Osteocyte (in vitro differentiated cells): ENCODE results near the gene GIMAP4. TPM values are rescaled to one million over a fixed set of nuclear protein-coding genes. Genes with fewer than 3 reads are reported as not detected.

Experiments
- DNase-seq: peaks from one replicate; pipeline ENCODE4 v3.0.0; 2021; ENCODE audit warnings: mixed read lengths; ENCODE audit not compliant: unreplicated experiment; ENCODE audit errors: extremely low spot score
- H3K27ac Mint-ChIP-seq: one replicate; pipeline ENCODE4 v1.8.0; 2021; ENCODE audit warnings: mild to moderate bottlenecking, mixed read lengths; ENCODE audit not compliant: unreplicated experiment
- H3K27me3 Mint-ChIP-seq: one replicate; pipeline ENCODE4 v1.8.0; 2021; ENCODE audit warnings: mixed read lengths; ENCODE audit not compliant: unreplicated experiment
- H3K36me3 Mint-ChIP-seq: one replicate; pipeline ENCODE4 v1.8.0; 2021; ENCODE audit warnings: mixed read lengths; ENCODE audit not compliant: unreplicated experiment
- H3K4me1 Mint-ChIP-seq: one replicate; pipeline ENCODE4 v1.8.0; 2021; ENCODE audit warnings: mixed read lengths; ENCODE audit not compliant: unreplicated experiment
- H3K4me3 Mint-ChIP-seq: one replicate; pipeline ENCODE4 v1.8.0; 2021; ENCODE audit warnings: mild to moderate bottlenecking, moderate library complexity, mixed read lengths; ENCODE audit not compliant: unreplicated experiment
- H3K9me3 Mint-ChIP-seq: one replicate; pipeline ENCODE4 v1.8.0; 2021; ENCODE audit warnings: mixed read lengths; ENCODE audit not compliant: unreplicated experiment
- total RNA-seq: library from RNA; stranded (reverse); gene quantifications from 2 replicates; pipeline ENCODE4 v1.2.1, GENCODE V29; 2021
- TF ChIP-seq, protein P1 (sequence below): fragments of 200-600 bp; sonication (generic); IDR thresholded peaks from 2 replicates; pipeline ENCODE4 v1.5.0; 2021; ENCODE audit warnings: antibody characterized with exemption, mild to moderate bottlenecking, moderate library complexity

GIMAP4 gene
- total RNA-seq, 1 donor from 2014 or later, result not detected

DNA sequence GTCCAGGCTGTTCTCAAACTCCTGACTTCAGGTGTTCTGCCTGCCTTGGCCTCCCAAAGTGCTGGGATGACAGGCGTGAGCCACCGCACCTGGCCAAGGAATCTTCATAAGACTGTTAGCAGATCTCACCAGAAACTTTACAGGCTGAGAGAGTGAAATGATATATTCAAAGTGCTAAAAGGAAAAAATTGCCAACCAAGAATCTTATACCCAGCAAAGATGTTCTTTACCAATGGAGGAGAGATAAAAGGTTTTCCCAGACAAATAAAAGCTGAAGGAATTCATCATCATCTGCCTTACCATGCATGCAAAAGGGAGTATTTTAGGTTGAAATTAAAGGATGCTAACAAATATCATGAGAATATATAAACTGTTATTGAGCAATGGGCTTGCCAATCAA is 28.9 kb upstream of the GIMAP4 start:
- DNase-seq, result no peak
- no peak overlapping the region for H3K4me3 Mint-ChIP-seq
- TF ChIP-seq, protein P1, sequence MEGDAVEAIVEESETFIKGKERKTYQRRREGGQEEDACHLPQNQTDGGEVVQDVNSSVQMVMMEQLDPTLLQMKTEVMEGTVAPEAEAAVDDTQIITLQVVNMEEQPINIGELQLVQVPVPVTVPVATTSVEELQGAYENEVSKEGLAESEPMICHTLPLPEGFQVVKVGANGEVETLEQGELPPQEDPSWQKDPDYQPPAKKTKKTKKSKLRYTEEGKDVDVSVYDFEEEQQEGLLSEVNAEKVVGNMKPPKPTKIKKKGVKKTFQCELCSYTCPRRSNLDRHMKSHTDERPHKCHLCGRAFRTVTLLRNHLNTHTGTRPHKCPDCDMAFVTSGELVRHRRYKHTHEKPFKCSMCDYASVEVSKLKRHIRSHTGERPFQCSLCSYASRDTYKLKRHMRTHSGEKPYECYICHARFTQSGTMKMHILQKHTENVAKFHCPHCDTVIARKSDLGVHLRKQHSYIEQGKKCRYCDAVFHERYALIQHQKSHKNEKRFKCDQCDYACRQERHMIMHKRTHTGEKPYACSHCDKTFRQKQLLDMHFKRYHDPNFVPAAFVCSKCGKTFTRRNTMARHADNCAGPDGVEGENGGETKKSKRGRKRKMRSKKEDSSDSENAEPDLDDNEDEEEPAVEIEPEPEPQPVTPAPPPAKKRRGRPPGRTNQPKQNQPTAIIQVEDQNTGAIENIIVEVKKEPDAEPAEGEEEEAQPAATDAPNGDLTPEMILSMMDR, result no peak
- H3K27ac Mint-ChIP-seq, result no peak overlapping the region
- peaks cover 54% of the 10 kb centered on the region for H3K9me3 Mint-ChIP-seq
- no peaks in the 10 kb centered on the region for H3K27me3 Mint-ChIP-seq
- no peaks in the 10 kb centered on the region for H3K4me1 Mint-ChIP-seq
- no peaks in the 10 kb centered on the region for H3K36me3 Mint-ChIP-seq

DNA sequence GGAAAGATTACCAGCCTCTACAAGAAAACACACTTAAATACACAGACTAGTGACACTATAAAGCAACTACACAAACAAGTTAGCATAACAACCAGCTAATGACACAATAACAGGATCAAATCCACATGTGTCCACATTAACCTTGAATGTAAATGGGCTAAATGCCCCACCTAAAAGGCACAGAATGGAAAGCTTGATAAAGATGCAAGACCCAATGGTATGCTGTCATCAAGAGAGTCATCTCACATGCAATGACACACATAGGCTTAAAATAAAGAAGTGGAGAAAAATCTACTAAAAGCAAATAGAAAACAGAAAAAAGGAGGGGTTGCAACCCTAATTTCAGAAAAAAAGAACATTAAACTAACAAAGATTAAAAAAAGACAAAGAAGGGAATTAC is 14.0 kb upstream of the GIMAP4 start:
- Mint-ChIP-seq H3K9me3 (peaks cover 37% of the 10 kb centered on the region), H3K27me3 (no peaks in the 10 kb centered on the region), H3K4me1 (no peaks in the 10 kb centered on the region), H3K27ac (no peak overlapping the region), H3K4me3 (no peak overlapping the region), H3K36me3 (no peaks in the 10 kb centered on the region)
- DNase-seq, result no peak
- TF ChIP-seq, protein P1, result no peak

DNA sequence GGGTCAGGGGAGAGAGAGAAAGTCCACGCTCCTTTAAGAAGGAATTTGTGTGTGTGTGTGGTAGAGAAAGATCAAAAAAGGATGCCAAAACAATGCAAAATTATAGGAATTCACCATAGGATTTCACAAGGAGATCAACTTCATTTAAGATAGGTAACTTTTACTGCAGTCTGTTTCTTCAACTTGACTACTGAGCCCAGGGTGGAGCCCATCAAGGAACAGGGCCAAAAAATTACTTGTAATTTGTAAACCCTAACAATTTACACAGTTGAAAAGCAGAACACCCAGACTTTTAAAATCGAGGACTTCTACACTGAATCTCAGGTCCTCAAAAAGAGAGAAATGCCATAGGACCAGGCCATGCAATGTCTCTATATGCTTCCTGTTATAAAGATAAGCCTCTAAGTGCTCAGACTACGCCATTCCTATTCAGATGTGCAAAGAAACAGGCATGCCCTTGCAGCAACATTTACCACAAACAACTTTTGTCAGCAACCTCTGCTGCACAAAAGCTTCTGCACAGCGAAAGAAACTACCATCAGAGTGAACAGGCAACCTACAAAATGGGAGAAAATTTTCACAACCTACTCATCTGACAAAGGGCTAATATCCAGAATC is 10.6 kb upstream of the GIMAP4 start:
- H3K4me3 Mint-ChIP-seq, result no peak overlapping the region
- no peaks in the 10 kb centered on the region for H3K4me1 Mint-ChIP-seq
- H3K9me3 Mint-ChIP-seq, result peaks cover 56% of the 10 kb centered on the region
- no peaks in the 10 kb centered on the region for H3K36me3 Mint-ChIP-seq
- TF ChIP-seq, protein P1, result no peak
- no peak overlapping the region for H3K27ac Mint-ChIP-seq
- H3K27me3 Mint-ChIP-seq, result no peaks in the 10 kb centered on the region
- no peak for DNase-seq

DNA sequence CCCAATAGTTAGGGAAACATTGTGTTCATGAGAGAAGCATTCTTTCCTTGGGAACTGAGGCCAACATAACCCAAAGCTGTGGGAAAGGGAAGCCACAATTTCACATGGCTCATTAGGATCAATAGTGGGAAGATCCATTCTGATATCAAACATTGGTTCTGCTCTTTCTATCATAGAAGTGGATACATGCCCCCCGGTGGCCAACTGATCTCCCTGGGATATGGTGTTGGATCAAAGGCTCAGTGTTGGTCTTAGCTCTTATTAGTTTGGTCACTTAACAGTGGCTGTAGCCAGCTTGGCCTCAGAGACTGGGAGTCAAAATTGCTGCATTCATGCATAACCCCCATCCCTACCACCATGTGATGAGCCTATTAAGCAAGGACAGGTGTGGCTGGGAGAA is 6.7 kb upstream of the GIMAP4 start:
- Mint-ChIP-seq H3K27ac (no peak overlapping the region), H3K4me1 (no peaks in the 10 kb centered on the region), H3K9me3 (peaks cover 49% of the 10 kb centered on the region), H3K27me3 (no peaks in the 10 kb centered on the region), H3K36me3 (no peaks in the 10 kb centered on the region), H3K4me3 (no peak overlapping the region)
- no peak for DNase-seq
- TF ChIP-seq, protein P1, result no peak

DNA sequence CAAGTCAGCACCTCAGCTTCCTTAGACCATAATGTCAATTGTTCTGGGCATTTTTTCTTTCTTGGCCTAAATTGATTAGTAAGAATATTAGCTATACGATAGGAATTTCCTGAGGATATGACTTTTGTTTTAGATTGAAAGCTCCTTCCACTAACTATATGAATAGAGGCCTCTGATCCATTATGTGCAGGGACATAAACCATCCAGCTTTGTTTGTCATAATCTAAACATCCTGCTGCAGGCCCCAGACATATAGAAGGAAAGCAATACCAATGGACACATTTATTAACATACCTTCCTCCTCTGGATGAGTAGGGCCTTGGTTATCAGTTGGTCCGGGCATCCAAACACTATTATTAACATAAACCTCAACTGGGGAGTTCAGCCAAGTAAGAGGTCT is 4.3 kb upstream of the GIMAP4 start:
- Mint-ChIP-seq H3K9me3 (peaks cover 54% of the 10 kb centered on the region), H3K27ac (no peak overlapping the region), H3K4me3 (no peak overlapping the region), H3K27me3 (no peaks in the 10 kb centered on the region), H3K36me3 (no peaks in the 10 kb centered on the region), H3K4me1 (no peaks in the 10 kb centered on the region)
- DNase-seq, result no peak
- TF ChIP-seq, protein P1, result no peak
